C4-2B (cell line): ENCODE results near the gene ZNF557.
A peak's percentile ranks its signal among the peaks of the same experiment; 100 is the strongest.

Experiments used
- H3K27ac ChIP-seq: fragments of 450-650 bp; 2 replicates; pipeline ENCODE4 v1.5.1; 2017
- ZFX ChIP-seq: fragments of 450-650 bp; IDR thresholded peaks from 2 replicates; pipeline ENCODE4 v1.6.1; 2017
- TF ChIP-seq, protein P1 (sequence below): fragments of 450-650 bp; conservative IDR thresholded peaks from 2 replicates; pipeline ENCODE4 v1.5.1; 2017; ENCODE audit warnings: mild to moderate bottlenecking

The ZNF557 gene

DNA sequence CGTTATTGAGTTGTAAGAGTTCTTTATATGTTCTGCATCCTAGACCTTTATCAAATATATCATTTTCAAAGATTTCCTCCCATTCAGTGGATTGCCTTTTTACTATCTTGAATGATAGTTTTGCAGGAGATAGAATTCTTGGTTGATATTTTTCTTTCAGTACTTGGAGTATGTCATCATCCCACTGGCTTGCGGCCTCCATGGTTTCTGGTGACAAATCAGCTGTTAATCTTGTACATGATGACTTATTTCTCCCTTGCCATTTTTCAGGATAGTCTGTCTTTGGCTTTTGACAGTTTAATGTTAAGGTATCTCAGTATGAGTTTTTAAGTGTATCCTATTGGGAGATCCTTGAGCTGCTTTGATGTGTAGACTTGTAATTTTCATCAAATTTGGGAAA, 8.5 kb downstream of the ZNF557 start:
- TF ChIP-seq, protein P1, sequence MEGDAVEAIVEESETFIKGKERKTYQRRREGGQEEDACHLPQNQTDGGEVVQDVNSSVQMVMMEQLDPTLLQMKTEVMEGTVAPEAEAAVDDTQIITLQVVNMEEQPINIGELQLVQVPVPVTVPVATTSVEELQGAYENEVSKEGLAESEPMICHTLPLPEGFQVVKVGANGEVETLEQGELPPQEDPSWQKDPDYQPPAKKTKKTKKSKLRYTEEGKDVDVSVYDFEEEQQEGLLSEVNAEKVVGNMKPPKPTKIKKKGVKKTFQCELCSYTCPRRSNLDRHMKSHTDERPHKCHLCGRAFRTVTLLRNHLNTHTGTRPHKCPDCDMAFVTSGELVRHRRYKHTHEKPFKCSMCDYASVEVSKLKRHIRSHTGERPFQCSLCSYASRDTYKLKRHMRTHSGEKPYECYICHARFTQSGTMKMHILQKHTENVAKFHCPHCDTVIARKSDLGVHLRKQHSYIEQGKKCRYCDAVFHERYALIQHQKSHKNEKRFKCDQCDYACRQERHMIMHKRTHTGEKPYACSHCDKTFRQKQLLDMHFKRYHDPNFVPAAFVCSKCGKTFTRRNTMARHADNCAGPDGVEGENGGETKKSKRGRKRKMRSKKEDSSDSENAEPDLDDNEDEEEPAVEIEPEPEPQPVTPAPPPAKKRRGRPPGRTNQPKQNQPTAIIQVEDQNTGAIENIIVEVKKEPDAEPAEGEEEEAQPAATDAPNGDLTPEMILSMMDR = no peak
- no peak for TF ChIP-seq ZFX
- H3K27ac ChIP-seq = no peak overlapping the region

DNA sequence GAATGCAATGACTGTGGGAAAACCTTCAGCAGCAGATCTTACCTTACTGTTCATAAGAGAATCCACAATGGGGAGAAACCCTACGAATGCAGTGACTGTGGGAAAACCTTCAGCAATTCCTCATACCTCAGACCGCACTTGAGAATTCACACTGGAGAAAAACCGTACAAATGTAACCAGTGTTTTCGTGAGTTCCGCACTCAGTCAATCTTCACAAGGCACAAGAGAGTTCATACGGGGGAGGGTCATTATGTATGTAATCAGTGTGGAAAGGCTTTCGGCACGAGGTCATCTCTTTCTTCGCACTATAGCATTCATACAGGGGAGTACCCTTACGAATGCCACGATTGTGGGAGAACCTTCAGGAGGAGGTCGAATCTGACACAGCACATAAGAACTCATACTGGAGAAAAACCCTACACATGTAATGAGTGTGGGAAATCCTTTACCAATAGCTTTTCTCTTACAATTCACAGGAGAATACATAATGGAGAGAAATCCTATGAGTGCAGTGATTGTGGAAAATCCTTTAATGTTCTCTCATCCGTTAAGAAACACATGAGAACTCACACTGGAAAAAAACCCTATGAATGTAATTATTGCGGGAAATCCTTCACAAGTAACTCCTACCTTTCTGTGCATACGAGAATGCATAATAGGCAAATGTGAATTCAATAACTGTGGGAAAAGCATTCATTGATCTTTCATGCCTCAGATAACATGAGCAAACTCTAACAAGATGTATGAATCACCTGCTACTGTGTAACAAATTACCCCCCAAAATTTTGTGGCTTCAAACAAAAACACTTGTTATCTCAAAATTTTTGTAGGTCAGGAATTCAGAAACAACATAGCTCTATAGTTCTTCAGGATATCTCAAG, 13.8 kb downstream of the ZNF557 start:
- H3K27ac ChIP-seq = no peak overlapping the region
- no peak for TF ChIP-seq ZFX
- TF ChIP-seq, protein P1 = no peak

DNA sequence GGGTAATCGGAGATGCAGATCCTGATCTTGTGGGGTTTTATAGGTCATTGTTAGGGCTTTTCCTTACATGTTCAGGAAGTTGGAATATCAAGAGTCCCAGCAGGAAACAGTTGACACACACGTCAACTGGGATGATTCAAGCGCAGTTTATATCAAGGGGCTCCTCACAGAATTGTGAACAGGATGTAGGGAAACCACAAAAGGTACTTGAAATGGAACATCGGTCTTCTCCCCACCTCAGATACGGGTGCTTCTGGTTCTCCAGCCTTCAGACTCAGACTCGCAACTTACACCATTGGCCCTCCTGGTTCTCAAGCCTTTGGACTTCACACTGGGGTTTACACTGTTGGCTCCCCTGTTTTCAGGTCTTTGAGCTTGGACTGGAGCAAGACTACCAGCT, 19.5 kb downstream of the ZNF557 start:
- TF ChIP-seq, protein P1 = no peak
- TF ChIP-seq ZFX = no peak

DNA sequence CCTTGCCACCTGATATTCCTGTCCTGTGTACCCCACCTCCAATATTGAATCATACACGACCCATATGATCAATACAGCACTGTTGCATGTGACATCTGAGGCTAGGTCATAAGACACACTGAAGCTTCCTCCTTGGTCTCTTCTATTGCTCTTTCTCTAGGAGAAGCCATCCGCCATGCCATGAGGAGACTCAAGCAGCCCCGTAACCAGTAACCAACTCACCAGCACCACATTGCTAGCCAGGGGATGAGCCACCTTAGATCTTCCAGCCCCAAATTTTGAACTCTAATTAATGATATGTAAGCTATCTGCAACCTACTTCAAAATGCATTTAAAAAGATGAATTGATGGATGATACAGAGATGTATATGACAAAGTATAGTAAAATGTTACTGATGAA, 28.6 kb downstream of the ZNF557 start:
- no peak for TF ChIP-seq ZFX
- TF ChIP-seq, protein P1 = no peak
- peak overlapping the region; percentile 79; the same call in 1 of the 2 replicates for H3K27ac ChIP-seq

More for the DNA sequence above, 19.5 kb downstream of the ZNF557 start:
- no peak overlapping the region for H3K27ac ChIP-seq

DNA sequence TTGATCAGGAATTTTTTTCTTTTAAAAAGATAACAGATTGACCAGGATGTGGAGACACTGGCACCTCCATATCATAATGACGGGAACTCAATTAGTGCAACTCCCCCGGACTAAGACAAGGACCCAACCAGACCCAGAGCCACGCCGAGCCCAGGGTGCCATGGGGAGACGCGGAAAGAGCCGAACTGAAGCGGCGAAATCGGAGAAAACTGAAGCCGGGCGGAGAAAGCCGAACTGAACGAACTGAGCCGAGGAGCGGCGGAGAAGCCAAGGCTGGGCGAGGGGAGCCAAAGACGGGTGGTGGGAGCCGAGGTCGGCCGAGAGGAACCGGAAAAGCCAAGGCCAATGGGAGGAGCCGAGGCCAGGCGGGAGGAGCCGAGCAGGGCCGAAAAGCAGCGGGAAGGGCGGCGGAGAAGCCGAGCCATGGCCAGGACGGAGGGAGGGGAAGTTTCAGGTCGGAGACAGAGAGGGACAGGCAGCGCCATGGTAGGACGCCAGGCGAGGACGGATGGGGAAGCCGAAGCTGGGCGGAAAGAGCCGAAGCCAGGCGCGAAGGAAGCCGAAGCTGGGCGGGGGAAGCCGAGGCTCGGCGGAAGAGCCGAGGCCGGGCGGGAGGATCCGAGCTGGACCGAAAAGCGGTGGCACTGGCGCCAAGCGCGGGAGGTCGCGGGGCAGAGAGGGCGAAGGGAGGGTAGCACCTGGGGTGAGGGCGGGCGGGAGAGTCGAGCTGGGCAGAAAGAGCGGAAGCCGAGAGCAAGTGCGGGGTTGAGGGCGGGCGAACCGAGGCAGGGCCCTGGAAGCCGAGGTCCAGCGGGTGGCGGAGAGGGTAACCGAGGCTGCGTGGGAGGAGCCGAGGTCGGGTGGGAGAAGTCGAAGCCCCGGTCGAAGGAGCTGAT, 29.4 kb downstream of the ZNF557 start:
- peak overlapping the region; percentile 79 for H3K27ac ChIP-seq
- TF ChIP-seq, protein P1 = no peak
- TF ChIP-seq ZFX = no peak

DNA sequence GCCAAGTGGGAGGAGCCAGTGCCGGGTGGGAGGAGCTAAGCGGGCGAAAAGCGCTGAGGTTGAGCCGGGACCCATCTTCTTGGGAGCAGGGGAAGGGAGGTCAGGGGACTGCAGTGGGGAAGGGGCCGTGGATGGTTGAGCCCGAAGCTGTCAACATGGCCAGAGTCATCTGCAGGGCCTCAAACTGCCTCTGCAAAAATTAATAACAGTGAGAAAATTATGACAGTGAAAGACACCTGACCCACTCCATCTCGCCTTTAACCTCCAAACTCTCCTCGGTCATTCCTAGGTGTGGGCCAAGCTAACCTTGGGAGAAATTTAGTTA, 30.1 kb downstream of the ZNF557 start:
- TF ChIP-seq, protein P1 = no peak
- TF ChIP-seq ZFX = no peak
- peak overlapping the region; percentile 79 for H3K27ac ChIP-seq
